Measurements from ENCODE around the gene TMEM95. TPM values are rescaled to one million over a fixed set of nuclear protein-coding genes. Genes with fewer than 3 reads are reported as not detected.

Gene TMEM95
- total and polyA plus RNA-seq, 4 donors = not detected

DNA sequence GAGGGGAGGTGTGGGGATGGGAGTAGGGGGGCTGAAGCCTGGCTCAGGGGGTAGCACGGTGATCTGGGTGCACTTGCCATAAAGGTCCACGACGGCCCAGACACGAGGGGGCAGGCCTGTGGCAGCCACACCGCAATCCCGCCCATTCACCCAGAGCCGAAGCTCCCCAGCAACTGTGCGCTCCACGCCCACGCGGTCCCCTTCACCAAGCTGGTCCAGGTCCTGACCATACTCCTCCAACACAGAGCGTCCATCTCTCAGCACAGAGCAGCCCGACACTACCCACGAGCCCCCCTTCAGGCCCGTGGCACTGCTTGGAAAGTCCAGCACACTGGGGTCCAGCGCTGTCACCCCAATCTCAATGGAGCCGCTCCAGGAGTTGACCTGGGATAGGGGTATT lies 27.5 kb upstream of the TMEM95 start:
- H3K4me3 ChIP-seq (ENCODE audit: low read depth in 1 of 3, low read length in 3 of 3) = no peak overlapping the region
- H3K9ac ChIP-seq (ENCODE audit: low read depth in 1 of 2, low read length in 2 of 2) = no peak overlapping the region
- H3K9me3 ChIP-seq (ENCODE audit: control insufficient read depth in 4 of 4, low read length in 3 of 4) = no peaks in the 10 kb centered on the region
- TF ChIP-seq CTCF (IDR thresholded peaks at IDR 0.05; ENCODE audit: low read depth, low read length, missing input control) (no peak), HNF4G (IDR thresholded peaks at IDR 0.05) (no peak), YY1 (IDR thresholded peaks at IDR 0.05) (no peak), REST (IDR thresholded peaks at IDR 0.05) (no peak), ATF3 (IDR thresholded peaks at IDR 0.05) (no peak), EGR1 (IDR thresholded peaks at IDR 0.05; ENCODE audit: low read depth in 2 of 2) (no peak), GABPA (IDR thresholded peaks at IDR 0.05 in 1 of 2, conservative IDR thresholded peaks at IDR 0.05 in 1 of 2) (no peak), NR2F2 (IDR thresholded peaks at IDR 0.05) (no peak), RXRA (IDR thresholded peaks at IDR 0.05) (no peak), FOXA1 (IDR thresholded peaks at IDR 0.05) (no peak), RAD21 (IDR thresholded peaks at IDR 0.05) (no peak), TAF1 (conservative IDR thresholded peaks at IDR 0.05) (no peak), FOXA2 (IDR thresholded peaks at IDR 0.05) (no peak), JUND (IDR thresholded peaks at IDR 0.05) (no peak), HNF4A (conservative IDR thresholded peaks at IDR 0.05) (no peak), SP1 (IDR thresholded peaks at IDR 0.05) (no peak)
- TF ChIP-seq, protein P1, sequence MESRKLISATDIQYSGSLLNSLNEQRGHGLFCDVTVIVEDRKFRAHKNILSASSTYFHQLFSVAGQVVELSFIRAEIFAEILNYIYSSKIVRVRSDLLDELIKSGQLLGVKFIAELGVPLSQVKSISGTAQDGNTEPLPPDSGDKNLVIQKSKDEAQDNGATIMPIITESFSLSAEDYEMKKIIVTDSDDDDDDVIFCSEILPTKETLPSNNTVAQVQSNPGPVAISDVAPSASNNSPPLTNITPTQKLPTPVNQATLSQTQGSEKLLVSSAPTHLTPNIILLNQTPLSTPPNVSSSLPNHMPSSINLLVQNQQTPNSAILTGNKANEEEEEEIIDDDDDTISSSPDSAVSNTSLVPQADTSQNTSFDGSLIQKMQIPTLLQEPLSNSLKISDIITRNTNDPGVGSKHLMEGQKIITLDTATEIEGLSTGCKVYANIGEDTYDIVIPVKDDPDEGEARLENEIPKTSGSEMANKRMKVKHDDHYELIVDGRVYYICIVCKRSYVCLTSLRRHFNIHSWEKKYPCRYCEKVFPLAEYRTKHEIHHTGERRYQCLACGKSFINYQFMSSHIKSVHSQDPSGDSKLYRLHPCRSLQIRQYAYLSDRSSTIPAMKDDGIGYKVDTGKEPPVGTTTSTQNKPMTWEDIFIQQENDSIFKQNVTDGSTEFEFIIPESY (IDR thresholded peaks at IDR 0.05) = no peak
- TF ChIP-seq, protein P2, sequence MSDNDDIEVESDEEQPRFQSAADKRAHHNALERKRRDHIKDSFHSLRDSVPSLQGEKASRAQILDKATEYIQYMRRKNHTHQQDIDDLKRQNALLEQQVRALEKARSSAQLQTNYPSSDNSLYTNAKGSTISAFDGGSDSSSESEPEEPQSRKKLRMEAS (IDR thresholded peaks at IDR 0.05) = no peak
- H3K36me3 ChIP-seq (ENCODE audit: control insufficient read depth in 4 of 4, insufficient read depth in 3 of 4, low read depth in 1 of 4, low read length in 3 of 4) = peaks cover 4 to 38% (median 16%) of the 10 kb centered on the region in 4 donors
- no peak for DNase-seq (ENCODE audit: low spot score)
- H3K27me3 ChIP-seq (ENCODE audit: control insufficient read depth in 4 of 4, insufficient read depth in 4 of 4, low read length in 3 of 4) = no peaks in the 10 kb centered on the region
- 97% methylated on average over 17 of the region's 17 CpGs for WGBS
- peaks cover 8 to 22% (median 15%) of the 10 kb centered on the region in 4 donors for H3K4me1 ChIP-seq (ENCODE audit: control insufficient read depth in 4 of 4, insufficient read depth in 4 of 4, low read length in 3 of 4)
- H3K27ac ChIP-seq (ENCODE audit: low read depth in 1 of 2, low read length in 2 of 2) = no peak overlapping the region
